Stimulated activated CD8-positive, alpha-beta memory T cell treated with anti-CD3 and anti-CD28 coated beads, Interleukin-7, amount 100 ng/mL, for 1 hour (primary cell): ENCODE data around the gene GABPA.
"Not testable (repeated sequence)": the region's sequence is repeated elsewhere in the genome, so short reads cannot be mapped to it uniquely, and the experiment has no call there.

Source experiments
- DNase-seq, 2 donors: peaks; one replicate each; pipeline ENCODE4 v3.0.0-alpha.2; 2020; ENCODE audit warnings: low read depth in 2 of 2

GABPA gene

DNA sequence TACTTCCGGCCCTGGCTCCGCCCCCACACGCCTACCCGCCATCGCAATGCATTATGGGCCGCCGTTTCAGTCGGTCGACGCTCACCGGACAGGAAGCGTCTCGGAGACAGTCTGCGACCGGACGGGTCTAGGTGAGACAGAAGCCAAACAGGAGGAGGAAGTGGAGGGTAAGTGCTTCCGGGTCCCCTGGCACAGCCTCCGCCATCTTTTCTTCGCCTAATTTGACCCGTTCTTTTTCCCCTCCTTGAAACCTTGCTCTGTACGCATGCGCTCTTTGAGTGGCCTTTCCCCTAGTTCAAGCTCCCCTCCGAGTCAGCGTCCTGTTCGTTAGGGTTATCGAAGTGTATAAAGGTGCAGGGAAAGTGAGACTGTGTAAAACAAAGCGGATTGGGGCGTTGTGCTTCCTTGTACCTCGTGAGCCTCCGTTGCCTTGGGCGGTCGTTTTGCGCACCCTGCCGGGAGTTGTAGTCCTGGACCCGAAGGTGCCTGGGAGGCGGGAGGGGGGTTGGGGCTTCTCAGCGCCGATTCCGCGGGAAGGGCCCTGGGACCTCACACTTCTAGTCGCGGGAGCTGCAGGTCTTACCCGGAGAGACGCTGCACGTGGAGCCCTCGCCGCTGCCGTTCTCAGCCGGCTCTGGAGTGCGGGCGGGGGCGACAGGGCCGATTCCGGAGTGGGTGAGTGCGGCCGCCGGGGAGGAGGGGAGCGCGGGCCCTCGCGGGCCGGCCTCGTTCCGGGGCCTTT, at the start of gene GABPA, which contains the start of gene ATP5PF:
TSS of gene GABPA (plus strand) at position 69 of the 742 bp plus-strand sequence. CDS start 6,627 bp downstream, outside the sequence.
TSS of gene ATP5PF (minus strand) at position 1 of the 742 bp plus-strand sequence. CDS start 5,110 bp downstream, outside the sequence.
- DNase-seq, result peak; percentile 96

DNA sequence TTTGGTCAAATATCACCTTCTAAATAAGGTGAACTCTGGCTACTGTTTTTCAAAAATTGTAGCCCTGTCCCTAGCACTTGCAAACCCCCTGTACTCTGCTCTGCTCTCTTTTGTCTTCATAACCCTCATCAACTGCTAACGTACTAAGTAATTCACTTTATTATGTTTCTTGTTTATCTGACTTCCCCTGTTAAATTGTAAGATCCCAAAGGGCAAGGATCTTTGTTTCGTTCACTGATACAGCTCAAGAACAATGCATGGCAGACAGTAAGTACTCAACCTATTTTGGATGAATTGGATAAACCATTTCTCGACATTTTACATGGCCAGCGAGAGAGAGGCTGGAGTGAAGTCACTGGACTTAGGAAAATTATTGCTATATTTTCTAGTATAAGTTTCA, 47.0 kb upstream of the GABPA start:
- DNase-seq, result no peak

DNA sequence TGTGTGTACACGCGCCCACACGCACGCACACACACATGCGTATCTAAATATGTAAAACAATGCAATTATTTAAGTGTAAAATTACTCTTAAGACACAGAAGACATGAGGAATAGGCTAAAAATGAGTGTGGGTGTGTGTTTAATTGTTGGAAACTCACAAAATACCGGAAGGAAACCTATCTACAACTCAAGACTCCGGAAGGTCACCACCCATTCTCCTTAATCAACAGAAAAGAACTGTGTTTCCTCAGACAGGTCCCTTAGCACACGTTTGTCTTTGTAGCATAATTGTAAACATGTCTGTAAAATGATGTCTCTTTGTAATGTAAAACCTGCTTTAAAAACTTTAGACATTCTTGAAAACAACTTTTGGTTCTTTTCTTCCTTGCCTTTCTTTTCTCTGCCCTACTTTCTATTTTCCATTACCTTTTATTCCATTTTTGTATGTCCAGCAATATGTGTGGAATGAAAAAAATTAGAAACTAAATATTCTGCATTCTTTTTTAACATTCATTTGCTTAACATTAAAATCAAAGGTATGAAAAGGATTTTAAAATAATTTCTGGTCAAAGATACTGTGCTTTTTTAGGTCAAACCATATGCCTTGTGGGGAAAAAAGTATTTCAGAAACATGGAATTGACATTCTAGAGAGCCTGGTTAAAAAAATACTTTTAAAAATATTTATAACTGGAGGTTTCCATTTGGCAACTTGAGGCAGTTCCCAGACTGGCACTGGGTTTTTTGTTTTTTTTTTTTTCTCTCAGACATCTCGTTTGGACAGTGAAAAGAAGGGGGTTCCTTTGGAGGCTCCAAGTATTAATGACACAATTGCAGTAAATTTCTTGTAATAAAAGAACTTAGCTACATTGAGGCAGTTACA, 46.3 kb upstream of the GABPA start:
- DNase-seq, result no peak

DNA sequence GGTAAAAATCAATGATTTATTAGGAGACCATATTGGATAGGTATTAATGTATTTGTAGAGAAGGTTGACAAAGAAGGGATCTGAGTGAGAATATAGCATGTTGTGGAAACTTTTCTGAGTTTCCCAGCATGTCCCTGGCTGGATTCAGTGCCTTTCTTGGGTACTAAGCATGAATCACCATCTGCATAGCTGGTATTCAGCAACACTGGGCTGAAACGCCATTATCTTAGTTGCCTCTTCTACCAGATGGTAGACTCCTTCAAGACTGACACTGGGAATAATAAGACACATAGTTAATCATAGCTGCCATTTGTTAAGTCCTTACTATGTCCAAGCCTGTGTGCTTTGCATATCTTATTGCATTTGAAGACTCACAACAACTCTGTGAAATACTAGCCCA, 45.5 kb upstream of the GABPA start:
- no peak for DNase-seq

DNA sequence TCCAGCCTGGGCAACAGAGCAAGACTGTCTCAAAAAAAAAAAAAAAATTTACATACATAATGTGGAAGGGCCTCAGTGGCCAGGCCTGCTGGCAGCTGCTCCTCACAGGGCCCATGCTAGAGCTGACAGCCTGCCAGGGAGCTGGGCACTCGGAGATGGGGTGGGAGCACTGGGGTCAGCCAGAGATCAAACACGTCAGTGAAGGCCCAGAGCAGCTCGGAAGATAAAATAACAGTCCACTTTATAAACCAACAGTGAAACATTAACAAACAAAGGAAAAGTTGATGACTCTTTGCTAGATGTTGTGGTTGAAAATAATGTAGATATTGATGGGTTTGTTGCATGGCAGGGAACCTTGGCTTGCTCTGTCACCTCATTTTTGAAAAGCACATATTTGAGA, 42.8 kb upstream of the GABPA start:
- no peak for DNase-seq

DNA sequence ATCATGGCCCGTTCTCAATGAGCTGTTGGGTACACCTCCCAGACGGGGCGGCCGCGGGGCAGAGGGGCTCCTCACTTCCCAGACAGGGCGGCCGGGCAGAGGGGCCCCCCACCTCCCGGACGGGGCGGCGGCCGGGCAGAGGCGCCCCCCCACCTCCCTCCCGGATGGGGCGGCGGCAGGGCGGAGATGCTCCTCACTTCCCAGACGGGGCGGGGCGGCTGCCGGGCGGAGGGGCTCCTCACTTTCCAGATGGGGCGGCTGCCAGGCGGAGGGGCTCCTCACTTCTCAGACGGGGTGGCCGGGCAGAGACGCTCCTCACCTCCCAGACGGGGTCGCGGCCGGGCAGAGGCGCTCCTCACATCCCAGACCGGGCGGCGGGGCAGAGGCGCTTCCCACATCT, 39.3 kb upstream of the GABPA start:
- not testable (repeated sequence) for DNase-seq

DNA sequence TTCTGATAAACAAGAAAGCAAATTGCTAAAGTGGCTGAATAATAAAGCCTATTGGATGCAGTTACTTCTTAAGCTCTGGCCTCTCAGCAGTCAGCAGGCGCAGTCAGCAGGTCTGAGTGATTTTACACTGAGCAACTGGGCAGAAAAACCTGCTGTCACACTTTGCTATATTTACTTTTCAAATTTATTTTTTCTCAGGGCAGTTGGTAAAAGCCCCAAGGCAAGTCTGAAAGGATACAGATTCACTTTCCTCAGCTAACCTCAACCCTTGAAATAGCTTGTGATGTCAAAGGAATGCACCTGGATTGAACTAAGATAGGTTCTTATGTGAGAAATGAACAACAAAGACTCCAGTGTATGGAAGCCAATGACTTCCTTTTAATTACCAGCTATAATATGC, 34.0 kb upstream of the GABPA start:
- no peak for DNase-seq

DNA sequence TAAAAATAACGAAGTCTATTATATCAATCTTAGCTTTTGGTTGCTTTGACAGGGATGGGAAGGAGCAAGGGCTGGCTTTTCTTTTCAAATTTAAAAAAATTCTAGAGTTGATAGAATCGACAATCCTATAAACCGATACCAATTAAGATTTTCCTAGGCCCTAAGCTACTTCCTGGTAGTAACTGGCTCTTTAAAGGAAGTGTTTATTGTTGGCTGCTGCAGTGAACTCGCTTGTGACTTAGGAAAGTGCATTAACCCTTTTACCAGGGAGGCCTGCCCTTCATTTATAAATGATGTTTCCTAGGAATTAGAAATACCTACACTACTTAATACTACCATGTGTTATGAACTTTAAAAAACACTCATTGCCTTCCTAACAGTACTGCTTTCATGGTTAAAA, 33.2 kb upstream of the GABPA start:
- DNase-seq, result no peak

DNA sequence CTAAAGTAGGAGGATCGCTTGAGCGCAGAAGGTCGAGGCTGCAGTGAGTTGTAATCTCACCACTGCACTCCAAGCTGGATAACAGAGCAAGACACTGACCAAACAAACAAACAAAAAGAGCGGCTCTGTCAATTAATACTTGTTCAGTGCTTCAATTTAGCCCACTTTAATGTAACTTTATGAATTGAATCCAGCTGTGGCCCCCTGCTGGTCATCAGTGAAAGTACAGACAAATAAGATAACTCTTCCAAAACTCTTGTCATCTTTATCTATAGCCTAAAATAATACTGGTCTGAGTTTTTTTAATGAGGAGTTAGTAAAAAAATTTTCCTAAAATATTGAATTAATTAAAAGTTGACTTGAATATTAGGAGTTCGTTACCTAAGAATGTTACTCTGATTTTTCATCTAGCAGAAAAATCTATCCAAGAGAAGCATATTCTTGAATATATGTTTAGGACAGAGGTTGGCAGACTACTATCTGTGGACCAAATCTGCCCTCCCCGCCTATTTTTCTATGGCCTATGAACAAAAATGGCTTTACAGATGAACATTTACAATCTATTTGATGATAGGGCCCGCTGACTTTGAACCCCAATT, 26.2 kb upstream of the GABPA start:
- peak; percentile 17 to 18 for DNase-seq

DNA sequence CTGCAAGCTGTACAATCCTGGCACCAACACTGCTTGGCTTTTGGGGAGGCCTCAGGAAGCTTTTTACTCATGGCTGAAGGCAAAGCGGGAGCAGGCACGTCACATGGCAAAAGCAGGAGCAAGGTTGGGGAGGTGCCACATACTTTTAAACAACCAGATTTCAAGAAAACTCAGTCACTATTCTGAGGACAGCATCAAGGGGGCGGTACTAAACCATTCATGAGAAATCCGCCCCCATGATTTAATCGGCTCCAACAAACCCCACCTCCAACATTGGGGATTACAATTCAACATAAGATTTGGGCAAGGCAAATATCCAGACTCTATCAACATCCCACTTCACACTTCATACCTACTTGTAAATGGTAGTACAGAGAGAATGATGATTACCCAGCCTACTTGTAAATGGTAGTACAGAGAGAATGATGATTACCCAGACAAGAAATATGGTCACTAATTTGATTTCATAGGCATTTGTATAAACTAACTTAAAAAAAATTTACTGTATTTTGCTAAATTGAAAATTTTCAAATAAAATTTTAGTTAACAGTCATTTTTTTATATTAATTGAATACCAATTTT, 25.0 kb upstream of the GABPA start:
- no peak for DNase-seq

DNA sequence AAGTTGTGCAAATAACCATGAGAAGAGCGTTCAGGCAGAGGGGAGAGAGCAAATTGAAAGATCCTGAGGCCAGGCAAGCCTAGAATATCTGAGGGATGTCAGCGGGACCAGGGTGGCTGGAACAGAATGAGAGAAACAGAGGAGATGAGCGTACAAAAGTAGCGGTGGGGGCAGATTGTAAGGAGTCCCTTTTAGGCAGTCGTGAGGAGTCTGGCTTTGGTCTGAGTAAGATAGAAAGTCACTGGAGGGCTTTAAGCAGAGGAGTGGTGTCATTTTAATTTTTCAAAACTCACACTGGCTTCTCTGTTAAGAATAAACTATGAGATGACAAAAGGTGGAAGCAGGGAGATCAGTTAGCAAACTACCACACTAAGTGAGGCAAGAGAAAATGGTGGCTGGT, 24.2 kb upstream of the GABPA start:
- no peak for DNase-seq

DNA sequence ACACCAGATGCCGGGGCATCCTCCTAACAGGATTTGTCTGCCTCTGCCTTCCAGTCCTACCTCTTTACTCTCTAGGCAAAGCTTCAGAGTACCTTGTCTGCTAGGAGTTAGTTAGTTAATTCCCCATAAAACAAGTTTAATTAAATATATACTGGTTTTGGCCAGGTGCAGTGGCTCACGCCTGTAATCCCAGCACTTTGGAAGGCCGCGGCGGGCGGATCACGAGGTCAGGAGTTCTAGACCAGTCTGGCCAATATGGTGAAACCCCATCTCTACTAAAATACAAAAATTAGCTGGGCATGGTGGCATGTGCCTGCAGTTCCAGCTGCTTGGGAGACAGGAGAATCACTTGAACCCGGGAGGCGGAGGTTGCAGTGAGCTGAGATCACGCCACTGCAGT, 20.7 kb upstream of the GABPA start:
- not testable (repeated sequence) for DNase-seq

DNA sequence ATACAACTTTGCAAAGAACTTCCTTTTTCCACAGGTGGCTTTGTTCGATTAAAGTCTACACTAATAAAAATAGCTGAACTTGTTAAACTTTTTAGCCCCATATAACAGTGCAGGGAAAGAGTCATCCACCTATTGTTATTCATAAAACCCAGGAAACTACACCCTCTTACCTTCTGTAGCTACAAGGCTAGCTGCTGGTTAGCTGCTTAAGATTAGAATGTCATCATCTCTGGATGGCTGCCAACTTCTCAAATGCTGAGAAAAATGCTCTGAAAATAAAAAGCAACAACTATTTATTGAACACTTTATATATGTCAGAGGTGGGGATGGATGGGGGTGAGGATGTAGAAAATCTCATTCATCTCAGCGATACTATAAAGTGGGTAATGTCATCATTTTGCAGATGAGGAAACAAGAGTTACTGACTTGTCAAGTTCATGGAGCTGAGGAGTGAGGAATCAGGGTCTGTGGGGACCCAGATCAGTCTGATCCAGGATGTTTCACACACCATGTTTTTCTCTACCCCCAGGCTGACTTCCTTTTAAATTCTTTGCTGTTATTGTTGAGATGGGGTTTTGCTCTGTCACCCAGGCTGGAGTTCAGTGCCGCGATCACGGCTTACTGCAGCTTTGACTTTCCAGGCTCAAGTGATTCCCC, 17.2 kb upstream of the GABPA start:
- no peak for DNase-seq

DNA sequence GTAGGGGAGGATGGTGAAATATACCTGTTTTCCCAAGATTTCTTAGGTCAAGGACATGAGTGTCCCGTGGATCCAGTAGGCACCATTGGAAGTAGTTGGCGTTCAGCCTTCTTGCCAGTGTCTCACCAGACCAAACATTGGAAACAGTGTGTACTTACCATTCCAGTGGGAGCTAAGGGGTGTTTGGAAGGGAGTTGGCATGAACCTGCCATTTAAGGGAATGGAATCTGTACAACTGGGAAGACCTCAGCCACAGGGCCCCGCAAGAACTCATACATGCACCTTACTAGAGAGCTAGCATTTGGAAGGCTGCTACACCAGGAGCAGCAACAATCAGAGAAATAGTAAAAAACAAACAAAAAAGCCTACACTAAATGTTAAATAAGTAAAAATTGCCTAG, 12.8 kb upstream of the GABPA start:
- no peak for DNase-seq

DNA sequence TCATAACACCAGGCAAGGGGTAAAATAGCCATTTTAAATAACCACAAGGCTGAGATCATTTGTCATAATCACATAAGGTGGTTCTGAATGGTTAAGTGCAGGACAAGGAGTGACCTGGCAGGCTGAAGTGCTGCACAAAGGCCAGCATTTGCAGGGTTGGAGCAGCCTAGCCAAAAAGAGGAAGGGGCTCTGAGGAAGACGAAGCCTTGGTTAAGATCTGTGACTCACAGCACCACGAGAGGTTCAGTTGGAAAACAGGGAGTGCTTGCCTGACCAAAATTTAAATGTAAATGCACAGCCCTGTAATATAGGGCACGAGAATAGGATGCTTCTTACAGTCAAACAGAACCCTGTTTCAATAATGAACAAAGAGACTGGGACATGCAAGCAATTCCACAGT, 12.1 kb upstream of the GABPA start:
- DNase-seq, result no peak

DNA sequence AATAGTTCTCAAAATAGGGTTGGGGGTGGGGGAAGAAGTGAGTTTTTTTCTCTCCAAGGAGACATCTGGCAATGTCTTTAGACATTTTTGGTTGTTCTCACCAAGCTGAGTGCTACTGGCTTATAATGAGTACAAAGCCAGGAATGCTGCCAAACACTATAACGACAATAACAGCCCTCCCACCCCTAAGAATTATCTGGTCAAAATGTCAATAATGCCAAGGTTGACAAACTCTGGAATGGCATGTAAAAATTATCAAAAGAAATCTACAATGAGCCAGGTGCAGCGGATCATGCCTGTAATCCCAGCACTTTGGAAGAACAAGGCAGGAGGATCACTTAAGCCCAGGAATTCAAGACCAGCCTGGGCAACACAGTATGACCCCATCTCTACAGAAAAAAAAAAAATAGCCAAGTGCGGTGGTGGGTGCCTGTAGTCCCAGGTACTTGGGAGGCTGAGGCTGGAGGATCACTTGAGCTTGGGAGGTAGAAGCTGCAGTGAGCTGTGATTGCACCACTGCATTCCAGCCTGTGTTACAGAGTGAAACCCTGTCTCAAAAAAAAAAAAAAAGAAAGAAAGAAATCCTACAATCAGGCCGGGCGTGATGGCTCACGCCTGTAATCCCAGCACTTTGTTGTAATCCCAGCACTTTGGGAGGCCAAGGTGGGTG, 2.5 kb upstream of the GABPA start:
- DNase-seq, result no peak

DNA sequence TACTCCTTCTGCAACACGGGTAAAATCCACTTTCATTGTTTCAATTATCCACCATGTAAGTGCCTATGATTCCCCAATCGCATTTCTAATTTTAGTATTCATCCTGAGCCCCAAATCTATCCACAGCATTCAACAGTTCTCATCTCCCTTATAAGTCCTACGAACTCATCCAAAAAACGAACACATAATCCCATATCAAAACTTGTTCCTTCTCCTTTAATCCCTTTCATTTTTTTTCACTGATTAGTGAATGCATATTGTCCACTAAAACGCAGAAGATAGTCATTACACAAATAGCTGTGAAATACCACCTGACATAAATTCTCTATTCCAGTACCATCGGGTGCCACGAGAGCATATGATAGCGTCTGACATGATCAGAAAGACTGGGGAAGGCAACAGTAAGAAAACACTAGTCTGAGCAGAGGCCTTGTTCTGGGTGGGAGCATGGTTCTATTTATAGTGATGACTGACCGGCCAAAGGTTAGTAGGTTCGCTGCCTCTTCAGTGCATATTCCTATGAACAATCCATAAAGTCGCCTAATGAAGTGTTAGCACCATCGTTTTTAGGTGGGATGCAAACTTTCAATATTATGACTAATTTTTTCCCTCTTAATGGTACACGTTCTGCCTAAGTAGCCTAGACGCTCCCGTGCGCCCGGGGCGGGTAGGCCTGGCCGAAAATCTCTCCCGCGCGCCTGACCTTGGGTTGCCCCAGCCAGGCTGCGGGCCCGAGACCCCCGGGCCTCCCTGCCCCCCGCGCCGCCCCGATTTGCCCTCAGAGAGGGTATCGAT, 716 bp upstream of the GABPA start:
- DNase-seq, result peak in 1 of 2 donors; percentile 5

DNA sequence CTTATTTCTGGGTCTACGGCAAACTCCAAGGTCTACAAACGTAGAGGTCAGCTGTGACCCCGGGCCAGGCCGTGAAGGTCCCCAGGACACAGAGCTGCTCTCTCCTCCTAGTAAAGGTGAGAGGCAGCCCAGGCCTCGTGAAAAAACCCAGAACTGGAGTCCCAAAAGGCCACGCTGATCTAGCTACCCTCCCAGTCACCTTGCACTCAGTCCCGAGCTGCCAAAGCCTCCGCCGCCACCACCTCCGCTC, 193 bp upstream of the GABPA start:
- no peak for DNase-seq

DNA sequence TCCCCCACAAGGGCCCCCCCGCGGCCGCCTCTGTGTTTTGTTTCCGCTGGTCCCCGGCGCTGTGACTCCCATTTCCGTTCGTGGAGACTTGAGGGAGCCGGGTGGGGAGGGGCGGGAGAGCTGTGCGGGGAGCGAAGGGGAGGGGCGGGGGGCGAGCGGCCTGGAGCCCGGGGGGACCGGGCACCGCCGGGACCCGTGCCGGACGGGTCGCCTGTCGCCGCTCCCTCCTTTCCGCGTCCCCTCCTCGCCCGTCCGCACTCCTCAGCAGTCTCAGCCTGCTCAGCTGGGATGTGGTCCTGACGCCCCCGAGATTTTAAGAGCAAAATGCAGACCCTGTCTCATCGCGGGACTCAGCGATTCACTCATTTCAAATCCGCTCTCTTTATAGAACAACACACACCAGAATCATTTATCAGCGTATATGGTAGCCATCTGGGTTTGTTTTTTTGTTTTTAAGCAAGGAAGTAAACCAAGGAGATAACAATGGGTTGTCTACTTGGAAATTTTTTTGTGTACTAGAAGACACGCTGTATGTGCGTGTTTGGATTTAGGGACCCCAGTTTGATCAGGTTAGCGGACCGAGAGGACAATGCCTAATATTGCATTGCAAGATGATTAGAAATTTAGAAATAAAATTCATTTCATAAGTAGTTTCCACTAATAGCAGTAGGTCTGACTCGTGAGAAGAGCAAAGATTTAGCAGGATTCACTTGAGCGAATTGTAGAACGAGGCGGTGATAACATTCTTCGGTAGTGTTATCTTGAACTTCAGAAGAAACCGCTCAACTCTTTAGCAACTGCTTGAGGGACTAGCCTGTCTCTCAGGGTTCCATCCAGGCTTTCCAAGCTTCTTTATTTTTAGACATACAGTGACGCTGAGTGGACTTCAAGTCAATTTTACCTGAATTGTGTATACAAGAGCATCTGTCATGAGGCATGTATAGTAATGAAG, 1.1 kb downstream of the GABPA start:
- DNase-seq, result peak in 1 of 2 donors; percentile 54
